HepG2 (cell line): Measurements from ENCODE around the gene MAB21L4. TPM values are rescaled to one million over a fixed set of nuclear protein-coding genes. Genes with fewer than 3 reads are reported as not detected.

Source experiments
- ARHGAP35 ChIP-seq: sonication (generic); formaldehyde crosslinking; IDR thresholded peaks from 2 replicates; pipeline ENCODE4 v1.9.0; 2022; ENCODE audit warnings: mild to moderate bottlenecking, inconsistent platforms, moderate library complexity, missing genetic modification reagents, borderline replicate concordance
- CAMTA2 ChIP-seq: sonication (generic); formaldehyde crosslinking; IDR thresholded peaks from 2 replicates; pipeline ENCODE4 v1.4.0; 2020; ENCODE audit warnings: mild to moderate bottlenecking, missing genetic modification reagents, borderline replicate concordance
- CBX1 ChIP-seq: IDR thresholded peaks from one replicate; pipeline ENCODE4 v1.6.1; 2016; ENCODE audit warnings: antibody characterized with exemption, low read depth
- CEBPB ChIP-seq: IDR thresholded peaks from 2 replicates; pipeline ENCODE4 v1.6.1; 2011; ENCODE audit warnings: low read depth, low read length, improper control_type of control experiment, borderline replicate concordance
- CREB3 ChIP-seq: sonication (generic); formaldehyde crosslinking; IDR thresholded peaks from 2 replicates; pipeline ENCODE4 v1.5.0; 2020; ENCODE audit warnings: missing genetic modification reagents
- GABPB1 ChIP-seq: IDR thresholded peaks from 2 replicates; pipeline ENCODE4 v1.6.1; 2016; ENCODE audit warnings: mild to moderate bottlenecking, missing genetic modification reagents, moderate library complexity, missing compliant biosample characterization
- HMG20A ChIP-seq: IDR thresholded peaks from 2 replicates; pipeline ENCODE4 v1.6.1; 2016; ENCODE audit warnings: borderline replicate concordance
- MAFF ChIP-seq: IDR thresholded peaks from 2 replicates; pipeline ENCODE4 v1.6.1; 2011; ENCODE audit warnings: low read depth, low read length, improper control_type of control experiment
- PLRG1 ChIP-seq: fragments of 450-650 bp; conservative IDR thresholded peaks from 2 replicates; pipeline ENCODE4 v1.6.1; 2016
- PRDM10 ChIP-seq: sonication (generic); formaldehyde crosslinking; IDR thresholded peaks from 2 replicates; pipeline ENCODE4 v1.4.0; 2020; ENCODE audit warnings: low read depth, missing genetic modification reagents
- SETDB1 ChIP-seq: sonication (generic); formaldehyde crosslinking; IDR thresholded peaks from 2 replicates; pipeline ENCODE4 v1.5.1; 2020; ENCODE audit warnings: missing genetic modification reagents, mild to moderate bottlenecking, borderline replicate concordance
- SP2 ChIP-seq: sonication (generic); formaldehyde crosslinking; IDR thresholded peaks from 2 replicates; pipeline ENCODE4 v1.5.1; 2020; ENCODE audit warnings: mild to moderate bottlenecking, missing genetic modification reagents
- TAF15 ChIP-seq: fragments of 200-400 bp; formaldehyde crosslinking; IDR thresholded peaks from one replicate; pipeline ENCODE4 v1.6.1; 2018; ENCODE audit warnings: mild to moderate bottlenecking, low read depth, low read length; ENCODE audit not compliant: poor library complexity, severe bottlenecking
- TOE1 ChIP-seq: sonication (generic); formaldehyde crosslinking; IDR thresholded peaks from 2 replicates; pipeline ENCODE4 v1.4.0; 2020; ENCODE audit warnings: mild to moderate bottlenecking, missing genetic modification reagents
- ZBTB37 ChIP-seq: sonication (generic); formaldehyde crosslinking; IDR thresholded peaks from 2 replicates; pipeline ENCODE4 v1.4.0; 2020; ENCODE audit warnings: mild to moderate bottlenecking, missing genetic modification reagents
- ZBTB46 ChIP-seq: sonication (generic); formaldehyde crosslinking; IDR thresholded peaks from 2 replicates; pipeline ENCODE4 v1.4.0; 2020; ENCODE audit warnings: mild to moderate bottlenecking, missing genetic modification reagents, borderline replicate concordance
- ZFY ChIP-seq: sonication (generic); formaldehyde crosslinking; IDR thresholded peaks from 2 replicates; pipeline ENCODE4 v1.4.0; 2020; ENCODE audit warnings: missing genetic modification reagents
- ZNF138 ChIP-seq: sonication (generic); formaldehyde crosslinking; IDR thresholded peaks from 2 replicates; pipeline ENCODE4 v1.5.0; 2020; ENCODE audit warnings: mild to moderate bottlenecking, low read depth, missing genetic modification reagents
- ZNF414 ChIP-seq: sonication (generic); formaldehyde crosslinking; IDR thresholded peaks from 2 replicates; pipeline ENCODE4 v1.5.0; 2020; ENCODE audit warnings: missing genetic modification reagents
- ZNF75D ChIP-seq: sonication (generic); formaldehyde crosslinking; IDR thresholded peaks from 2 replicates; pipeline ENCODE4 v1.8.1; 2023; ENCODE audit warnings: missing genetic modification reagents, mild to moderate bottlenecking, borderline replicate concordance
- ZSCAN30 ChIP-seq: sonication (generic); formaldehyde crosslinking; IDR thresholded peaks from 2 replicates; pipeline ENCODE4 v1.5.0; 2020; ENCODE audit warnings: mild to moderate bottlenecking, missing genetic modification reagents
- polyA plus RNA-seq, 8 experiments: library from polyadenylated mRNA; depleted of rRNA in 3 of 8; stranded (reverse) in 7 of 8; unstranded in 1 of 8; fragments of >200 nt; fragmentation: Illumina TruSeq in 4 of 8; extraction: Trizol in 4 of 8; gene quantifications; 2 replicates each; pipeline versions ENCODE4 v1.2.1 to v1.2.3, GENCODE V29; 2011 to 2016; ENCODE audit warnings: low read depth in 4 of 8, missing spikeins in 1 of 8, mixed read lengths in 1 of 8; ENCODE audit not compliant: insufficient read depth in 1 of 8
- total RNA-seq, 5 experiments: library from RNA; depleted of rRNA; stranded (reverse); fragments of >200 nt; fragmentation: Illumina TruSeq; extraction: Trizol; gene quantifications; 2 replicates each; pipeline ENCODE4 v1.2.3, GENCODE V29; 2016; ENCODE audit warnings: low read depth in 1 of 5

The MAB21L4 gene
- total and polyA plus RNA-seq, 2 of the 13 experiments (the other 11 are each of a cell fraction or from before 2014, with no cell fraction given) = 3.0 to 14.0 TPM

DNA sequence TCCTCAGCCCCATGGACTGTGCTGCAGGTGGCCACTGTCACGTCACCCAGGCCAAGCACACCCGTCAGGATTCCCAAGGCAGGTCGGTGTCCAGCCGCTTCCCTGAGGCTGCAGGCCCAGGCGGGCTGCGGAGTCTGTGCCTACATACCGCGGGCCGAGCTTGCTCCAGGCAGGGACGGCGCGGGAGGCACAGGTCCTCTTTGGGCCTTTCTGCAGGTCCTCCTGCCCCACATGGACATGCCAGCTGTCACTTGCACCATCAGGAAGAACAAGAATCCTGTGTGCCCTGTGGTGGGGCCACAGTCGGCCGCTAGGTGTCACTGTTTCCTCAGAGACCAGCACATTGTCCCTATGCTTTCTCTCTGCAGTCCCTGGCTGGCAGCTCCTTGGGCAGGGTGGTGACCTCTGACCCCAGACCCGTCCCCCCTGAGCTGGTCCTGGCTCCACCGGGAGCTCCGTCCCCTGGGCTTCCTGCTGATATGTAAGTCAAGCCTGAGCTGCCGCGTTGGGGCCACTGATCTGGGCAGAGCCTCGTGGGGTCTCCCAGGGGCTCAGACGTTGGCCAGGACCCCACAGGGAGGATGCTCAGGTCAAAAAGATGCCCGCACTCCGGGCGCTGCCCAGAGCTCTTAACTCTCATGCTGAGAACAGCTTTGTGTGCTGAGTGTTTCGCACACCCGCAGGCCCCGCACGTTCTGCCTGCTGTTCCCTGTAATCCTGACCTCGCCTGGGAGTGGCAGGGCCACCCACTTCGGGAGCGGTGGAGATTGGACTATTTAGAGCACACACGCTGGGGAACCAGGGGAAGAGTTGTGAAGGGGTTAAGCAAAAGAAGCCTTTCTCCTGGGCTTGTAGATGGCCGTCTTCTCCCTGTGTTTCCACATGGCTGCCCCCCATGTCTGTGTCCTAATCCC is 44.6 kb downstream of the MAB21L4 start (continued):
- 0 out of 2 replicates have a peak, but pooled peaks have one; percentile 36 for TF ChIP-seq PRDM10
- TF ChIP-seq SP2 = no peak
- TF ChIP-seq PLRG1 = no peak
- no peak for TF ChIP-seq CAMTA2 (CRISPR knock-in tag)
- no peak for TF ChIP-seq ZNF75D
- no peak for TF ChIP-seq ZFY (CRISPR knock-in tag)
- no peak for TF ChIP-seq TOE1 (CRISPR knock-in tag)
- no peak for TF ChIP-seq MAFF
- TF ChIP-seq ZSCAN30 = no peak
- no peak for TF ChIP-seq ZBTB46 (CRISPR knock-in tag)
- TF ChIP-seq GABPB1 (CRISPR knock-in tag) = no peak
- TF ChIP-seq HMG20A (CRISPR knock-in tag) = no peak
- TF ChIP-seq ZNF414 (CRISPR knock-in tag) = no peak
- no peak for TF ChIP-seq CBX1
- no peak for TF ChIP-seq CEBPB
- peak; percentile 71; the same call in 1 of the 2 replicates for TF ChIP-seq ARHGAP35
- no peak for TF ChIP-seq SETDB1
- TF ChIP-seq CREB3 (CRISPR knock-in tag) = no peak
- no peak for TF ChIP-seq ZNF138 (CRISPR knock-in tag)
- no peak for TF ChIP-seq ZBTB37 (CRISPR knock-in tag)
- no peak for TF ChIP-seq TAF15
